ENCODE data around the gene U2AF1L4.
A peak's percentile ranks its signal among the peaks of the same experiment; 100 is the strongest.

DNA sequence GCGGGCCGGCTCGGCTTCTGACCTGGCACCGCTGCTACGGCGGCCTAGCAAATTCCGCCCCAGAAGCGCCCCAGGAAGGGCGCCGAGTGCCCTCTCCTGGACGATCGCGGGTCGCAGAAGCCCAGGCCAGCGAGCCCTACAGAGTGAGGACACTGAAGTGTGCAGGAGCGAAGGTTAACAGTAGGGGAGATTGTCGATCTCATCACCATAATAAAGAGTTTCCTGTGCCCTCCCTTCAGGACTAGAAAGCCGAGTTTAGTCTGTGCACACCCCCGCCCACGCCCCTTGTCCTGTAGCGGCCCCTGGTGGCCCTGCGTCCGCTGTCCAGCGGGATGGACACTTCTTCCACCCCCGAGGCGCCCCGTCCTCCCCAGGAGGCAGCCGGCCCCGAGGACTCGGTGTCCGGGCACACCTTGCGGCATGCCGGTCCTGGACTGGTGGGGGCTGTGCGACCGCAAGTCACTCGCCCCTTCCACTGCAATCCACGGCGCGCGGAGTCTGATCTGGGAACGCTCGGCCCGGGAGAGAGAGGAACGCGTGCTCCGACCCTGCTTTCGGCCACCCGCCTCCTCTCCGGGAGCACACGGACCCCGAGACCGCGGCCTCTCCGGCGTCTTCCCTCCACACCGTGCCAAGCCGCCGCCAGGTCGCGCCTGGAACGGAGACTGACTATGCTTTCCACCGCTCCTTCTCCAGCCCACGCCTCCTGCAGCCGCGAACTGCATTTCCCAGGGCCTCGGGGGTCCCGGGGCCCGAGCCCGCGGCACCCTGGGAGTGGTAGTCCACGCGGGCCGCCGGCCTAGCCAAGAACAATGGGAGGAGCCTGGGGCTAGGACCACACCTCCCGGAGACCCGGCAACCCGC lies 28.2 kb downstream of the U2AF1L4 start:
- TF ChIP-seq, protein P1, sequence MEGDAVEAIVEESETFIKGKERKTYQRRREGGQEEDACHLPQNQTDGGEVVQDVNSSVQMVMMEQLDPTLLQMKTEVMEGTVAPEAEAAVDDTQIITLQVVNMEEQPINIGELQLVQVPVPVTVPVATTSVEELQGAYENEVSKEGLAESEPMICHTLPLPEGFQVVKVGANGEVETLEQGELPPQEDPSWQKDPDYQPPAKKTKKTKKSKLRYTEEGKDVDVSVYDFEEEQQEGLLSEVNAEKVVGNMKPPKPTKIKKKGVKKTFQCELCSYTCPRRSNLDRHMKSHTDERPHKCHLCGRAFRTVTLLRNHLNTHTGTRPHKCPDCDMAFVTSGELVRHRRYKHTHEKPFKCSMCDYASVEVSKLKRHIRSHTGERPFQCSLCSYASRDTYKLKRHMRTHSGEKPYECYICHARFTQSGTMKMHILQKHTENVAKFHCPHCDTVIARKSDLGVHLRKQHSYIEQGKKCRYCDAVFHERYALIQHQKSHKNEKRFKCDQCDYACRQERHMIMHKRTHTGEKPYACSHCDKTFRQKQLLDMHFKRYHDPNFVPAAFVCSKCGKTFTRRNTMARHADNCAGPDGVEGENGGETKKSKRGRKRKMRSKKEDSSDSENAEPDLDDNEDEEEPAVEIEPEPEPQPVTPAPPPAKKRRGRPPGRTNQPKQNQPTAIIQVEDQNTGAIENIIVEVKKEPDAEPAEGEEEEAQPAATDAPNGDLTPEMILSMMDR (IDR thresholded peaks at IDR 0.05): peak in 1 of 3 donors; percentile 84
- TF ChIP-seq POLR2A (IDR thresholded peaks at IDR 0.05): no peak
